Myocyte (in vitro differentiated cells): ENCODE measurements around the gene TARDBP. TPM values are rescaled to one million over a fixed set of nuclear protein-coding genes. Genes with fewer than 3 reads are reported as not detected.

Experiments used
- DNase-seq: peaks from one replicate; pipeline ENCODE4 v3.0.0-alpha.2; 2012; ENCODE audit warnings: low read depth
- polyA plus RNA-seq: library from polyadenylated mRNA; unstranded; fragments of >200 nt; gene quantifications from one replicate; pipeline ENCODE4 v1.2.1, GENCODE V29; 2012; ENCODE audit warnings: missing spikeins
- total RNA-seq: library from RNA; depleted of rRNA; stranded (reverse); fragments of >200 nt; gene quantifications from 2 replicates; pipeline ENCODE4 v1.2.3, GENCODE V29; 2014

Gene TARDBP
- 60.0 and 66.5 TPM in 2 replicates for total RNA-seq
- 103 TPM for polyA plus RNA-seq

GRCh38 chr1:11012260-11013159 lies at the start of gene TARDBP:
TSS of gene TARDBP (plus strand) at chr1:11012654. CDS start at chr1:11013728, 1,074 bp downstream.
- DNase-seq, result peak; percentile 91

GRCh38 chr1:10965546-10966226 lies 46.8 kb upstream of the TARDBP start:
- DNase-seq, result no peak

GRCh38 chr1:10967090-10967489 lies 45.4 kb upstream of the TARDBP start:
- DNase-seq, result no peak

- no peak for DNase-seq
Measured at GRCh38 chr1:10968411-10968826, 44.0 kb upstream of the TARDBP start.

GRCh38 chr1:10969267-10969970 lies 43.0 kb upstream of the TARDBP start:
- DNase-seq, result peak; percentile 25

GRCh38 chr1:10969971-10970332 lies 42.5 kb upstream of the TARDBP start:
- no peak for DNase-seq

- DNase-seq, result peak; percentile 97
Measured at GRCh38 chr1:10973552-10973951, 38.9 kb upstream of the TARDBP start.

GRCh38 chr1:10973956-10974881 lies 38.2 kb upstream of the TARDBP start:
- DNase-seq, result peak; percentile 64

- peak; percentile 75 for DNase-seq
Measured at GRCh38 chr1:10975567-10976326, 36.7 kb upstream of the TARDBP start.

- DNase-seq, result no peak
Measured at GRCh38 chr1:10978719-10979118, 33.7 kb upstream of the TARDBP start.

- DNase-seq, result peak; percentile 80
Measured at GRCh38 chr1:10979483-10979920, 33.0 kb upstream of the TARDBP start.

GRCh38 chr1:10980094-10980577 lies 32.3 kb upstream of the TARDBP start:
- DNase-seq, result peak; percentile 99

GRCh38 chr1:10980841-10981727 lies 31.4 kb upstream of the TARDBP start:
- DNase-seq, result peak; percentile 37

GRCh38 chr1:10986525-10986890 lies 25.9 kb upstream of the TARDBP start:
- DNase-seq, result no peak

- no peak for DNase-seq
Measured at GRCh38 chr1:10987840-10988417, 24.5 kb upstream of the TARDBP start.

- peak; percentile 46 for DNase-seq
Measured at GRCh38 chr1:10989095-10989494, 23.4 kb upstream of the TARDBP start.

- peak; percentile 65 for DNase-seq
Measured at GRCh38 chr1:10989920-10990516, 22.4 kb upstream of the TARDBP start.

GRCh38 chr1:10990828-10991227 lies 21.6 kb upstream of the TARDBP start:
- no peak for DNase-seq
